Central memory CD8-positive, alpha-beta T cell (primary cell): ENCODE data around the gene ZNF571.

Experiments used
- ATAC-seq: fragments of 150-1000 bp; cut with Tn5 transposase; replicated peaks from 2 replicates; pipeline ENCODE4 v1.10.0; 2022; ENCODE audit warnings: mild to moderate bottlenecking, moderate FRiP score, moderate number of reproducible peaks; ENCODE audit not compliant: poor library complexity, severe bottlenecking; ENCODE audit errors: extremely low read depth
- DNase-seq, 2 donors: peaks; one replicate each; pipeline ENCODE4 v3.0.0; 2021; ENCODE audit warnings: low spot score in 2 of 2
- H3K27ac Mint-ChIP-seq: one replicate; pipeline ENCODE4 v1.8.0; 2022; ENCODE audit warnings: low read depth, mild to moderate bottlenecking, moderate library complexity, mixed read lengths
- H3K27me3 Mint-ChIP-seq: one replicate; pipeline ENCODE4 v1.8.0; 2022; ENCODE audit warnings: mixed read lengths
- H3K36me3 Mint-ChIP-seq: one replicate; pipeline ENCODE4 v1.8.0; 2022; ENCODE audit warnings: mild to moderate bottlenecking, moderate library complexity, mixed read lengths; ENCODE audit not compliant: insufficient read depth
- H3K4me1 Mint-ChIP-seq: one replicate; pipeline ENCODE4 v1.8.0; 2022; ENCODE audit warnings: mixed read lengths
- H3K4me3 Mint-ChIP-seq: one replicate; pipeline ENCODE4 v1.8.0; 2022; ENCODE audit warnings: mild to moderate bottlenecking, moderate library complexity, mixed read lengths
- H3K9me3 Mint-ChIP-seq: one replicate; pipeline ENCODE4 v1.8.0; 2022; ENCODE audit warnings: mixed read lengths

The ZNF571 gene

DNA sequence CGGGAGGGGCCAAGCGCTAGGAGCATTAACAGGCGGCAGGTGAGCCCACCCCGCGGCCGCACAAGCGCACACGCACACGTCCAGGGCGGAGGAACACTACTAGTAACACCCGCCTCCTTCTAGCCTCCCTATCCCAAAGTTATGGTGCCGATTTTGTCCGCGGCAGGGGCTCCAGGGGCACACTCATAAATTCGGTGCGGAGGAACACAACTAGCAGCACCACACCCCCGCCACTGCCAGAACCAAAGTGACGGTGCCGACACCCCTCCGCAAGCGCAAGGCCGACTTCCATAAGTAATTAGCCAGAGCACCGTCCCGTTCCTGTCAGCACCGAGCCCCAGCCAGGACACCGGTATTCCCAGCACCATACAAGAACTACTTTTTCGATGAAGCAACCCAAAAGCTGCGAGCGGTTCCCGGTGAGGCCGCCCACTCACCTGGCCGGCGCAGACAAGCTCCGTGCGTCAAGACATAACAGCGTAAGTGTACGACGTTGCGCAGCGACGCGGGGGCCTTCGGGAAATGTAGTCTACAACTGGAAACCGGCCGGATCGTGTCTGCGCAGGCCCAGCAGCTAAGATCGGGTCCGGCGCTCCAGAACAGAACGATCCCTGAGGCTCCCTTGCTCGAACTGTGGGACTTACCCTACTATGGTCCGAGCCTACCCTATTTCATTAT, at the start of gene ZNF571, which contains the start of gene ZNF540:
Gene ZNF571, minus strand, starts transcription at position 489 of the 678 bp plus-strand sequence. CDS start 8,116 bp downstream, outside the sequence.
Gene ZNF540, plus strand, starts transcription at position 573 of the 678 bp plus-strand sequence. CDS start 3,572 bp downstream, outside the sequence.
- Mint-ChIP-seq H3K4me1 (peaks cover 42% of the 10 kb centered on the region), H3K27me3 (no peaks in the 10 kb centered on the region), H3K9me3 (peaks cover 6% of the 10 kb centered on the region), H3K4me3 (peak within 1 kb of the TSS; percentile 93), H3K36me3 (peaks cover 23% of the 10 kb centered on the region), H3K27ac (peak within 1 kb of the TSS; percentile 99)
- DNase-seq (peak; percentile 78 to 87), ATAC-seq (peak; percentile 96)

GRCh38 chr19:37635076-37636056, 40.8 kb upstream of the ZNF571 start:
- ATAC-seq: no peak
- Mint-ChIP-seq H3K4me3 (no peak overlapping the region), H3K27ac (no peak overlapping the region), H3K9me3 (peaks cover 30% of the 10 kb centered on the region), H3K4me1 (no peaks in the 10 kb centered on the region), H3K36me3 (peaks cover 3% of the 10 kb centered on the region), H3K27me3 (no peaks in the 10 kb centered on the region)
- no peak for DNase-seq

- peaks cover 6% of the 10 kb centered on the region for H3K9me3 Mint-ChIP-seq
- H3K36me3 Mint-ChIP-seq: peaks cover 23% of the 10 kb centered on the region
- DNase-seq (peak; percentile 54 to 61), ATAC-seq (peak; percentile 49)
- H3K4me3 Mint-ChIP-seq: peak overlapping the region; percentile 93
- H3K4me1 Mint-ChIP-seq: peaks cover 42% of the 10 kb centered on the region
- H3K27ac Mint-ChIP-seq: peak overlapping the region; percentile 99
- H3K27me3 Mint-ChIP-seq: no peaks in the 10 kb centered on the region
Measured at GRCh38 chr19:37594982-37595382, 390 bp upstream of the ZNF571 start.

DNA sequence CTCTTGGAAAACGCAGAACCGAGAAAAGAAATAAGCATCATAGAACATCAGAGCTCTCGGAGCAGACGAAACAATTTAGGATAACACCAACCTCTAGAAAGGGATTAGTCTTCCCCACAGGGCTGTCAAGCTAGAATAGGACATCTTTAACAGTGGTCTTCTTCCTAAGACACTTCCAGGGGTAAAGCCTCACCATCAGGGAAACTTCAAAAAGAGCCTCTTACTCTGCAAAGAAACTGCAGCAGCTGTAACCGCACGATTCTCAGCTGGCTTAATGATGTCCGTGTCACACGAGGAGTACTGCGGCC, 642 bp downstream of the ZNF571 start:
- Mint-ChIP-seq H3K27me3 (no peaks in the 10 kb centered on the region), H3K36me3 (peaks cover 23% of the 10 kb centered on the region), H3K9me3 (peaks cover 6% of the 10 kb centered on the region), H3K4me1 (peaks cover 42% of the 10 kb centered on the region), H3K27ac (peak overlapping the region; percentile 99), H3K4me3 (peak overlapping the region; percentile 93)
- no peak for DNase-seq
- peak; percentile 44 for ATAC-seq

- Mint-ChIP-seq H3K27me3 (no peaks in the 10 kb centered on the region), H3K4me1 (no peaks in the 10 kb centered on the region), H3K36me3 (peaks cover 14% of the 10 kb centered on the region), H3K9me3 (peaks cover 22% of the 10 kb centered on the region), H3K27ac (no peak overlapping the region), H3K4me3 (no peak overlapping the region)
- DNase-seq: no peak
- ATAC-seq: no peak
Measured at GRCh38 chr19:37583340-37583739, 11.3 kb downstream of the ZNF571 start.

GRCh38 chr19:37572203-37572602, 22.4 kb downstream of the ZNF571 start:
- H3K4me3 Mint-ChIP-seq: no peak overlapping the region
- peaks cover 6% of the 10 kb centered on the region for H3K36me3 Mint-ChIP-seq
- H3K9me3 Mint-ChIP-seq: peaks cover 35% of the 10 kb centered on the region
- H3K4me1 Mint-ChIP-seq: no peaks in the 10 kb centered on the region
- no peaks in the 10 kb centered on the region for H3K27me3 Mint-ChIP-seq
- DNase-seq (no peak), ATAC-seq (no peak)
- no peak overlapping the region for H3K27ac Mint-ChIP-seq

GRCh38 chr19:37565370-37565669, 29.3 kb downstream of the ZNF571 start:
- no peak overlapping the region for H3K4me3 Mint-ChIP-seq
- H3K27ac Mint-ChIP-seq: no peak overlapping the region
- no peaks in the 10 kb centered on the region for H3K27me3 Mint-ChIP-seq
- H3K9me3 Mint-ChIP-seq: peaks cover 38% of the 10 kb centered on the region
- H3K36me3 Mint-ChIP-seq: peaks cover 10% of the 10 kb centered on the region
- H3K4me1 Mint-ChIP-seq: no peaks in the 10 kb centered on the region
- ATAC-seq (no peak), DNase-seq (no peak)

DNA sequence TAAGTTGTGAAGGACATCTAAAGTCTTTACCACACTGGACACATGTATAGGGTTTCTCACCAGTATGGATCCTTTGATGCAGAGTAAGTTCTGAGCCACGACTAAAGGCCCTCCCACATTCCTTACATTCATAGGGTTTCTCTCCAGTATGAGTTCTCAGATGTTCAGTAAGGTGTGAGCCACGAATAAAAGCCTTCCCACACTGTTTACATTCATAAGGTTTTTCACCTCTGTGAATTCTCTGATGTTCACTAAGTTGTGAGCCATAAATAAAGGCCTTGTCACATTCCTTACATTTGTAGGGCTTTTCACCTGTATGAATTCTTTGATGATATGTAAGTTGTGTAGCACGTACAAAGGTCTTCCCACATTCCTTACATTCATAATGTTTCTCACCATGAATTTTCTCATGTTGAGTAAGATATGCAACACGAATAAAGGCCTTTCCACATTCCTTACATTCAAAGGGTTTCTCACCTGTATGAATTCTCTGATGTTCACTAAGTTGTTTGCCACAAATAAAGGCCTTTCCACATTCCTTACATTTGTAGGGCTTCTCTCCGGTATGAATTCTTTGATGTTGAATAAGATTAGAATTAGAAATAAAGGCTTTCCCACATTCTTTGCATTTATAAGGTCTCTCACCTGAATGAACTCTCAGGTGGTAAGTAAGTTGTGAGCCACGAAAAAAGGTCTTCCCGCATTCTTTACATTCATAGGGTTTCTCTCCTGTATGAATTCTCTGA, 29.8 kb downstream of the ZNF571 start:
- Mint-ChIP-seq H3K27me3 (no peaks in the 10 kb centered on the region), H3K27ac (no peak overlapping the region), H3K4me3 (no peak overlapping the region), H3K9me3 (peaks cover 33% of the 10 kb centered on the region), H3K4me1 (no peaks in the 10 kb centered on the region), H3K36me3 (peaks cover 10% of the 10 kb centered on the region)
- DNase-seq: no peak
- no peak for ATAC-seq

DNA sequence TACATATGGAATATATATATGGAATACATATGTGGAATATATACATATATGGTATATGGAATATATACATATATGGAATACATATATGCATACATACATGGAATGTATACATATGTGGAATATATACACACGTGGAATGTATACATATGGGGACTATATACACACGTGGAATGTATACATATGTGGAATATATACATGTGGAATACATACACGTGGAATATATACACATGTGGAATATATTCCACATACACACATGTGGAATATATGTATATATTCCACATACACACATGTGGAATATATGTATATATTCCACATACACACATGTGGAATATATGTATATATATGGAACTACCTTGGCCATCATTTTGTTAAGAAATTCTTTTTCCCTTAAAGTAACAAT, 31.1 kb downstream of the ZNF571 start:
- no peak overlapping the region for H3K4me3 Mint-ChIP-seq
- H3K9me3 Mint-ChIP-seq: peaks cover 27% of the 10 kb centered on the region
- H3K36me3 Mint-ChIP-seq: peaks cover 6% of the 10 kb centered on the region
- no peak overlapping the region for H3K27ac Mint-ChIP-seq
- H3K4me1 Mint-ChIP-seq: no peaks in the 10 kb centered on the region
- no peak for ATAC-seq
- no peaks in the 10 kb centered on the region for H3K27me3 Mint-ChIP-seq
- no peak for DNase-seq

DNA sequence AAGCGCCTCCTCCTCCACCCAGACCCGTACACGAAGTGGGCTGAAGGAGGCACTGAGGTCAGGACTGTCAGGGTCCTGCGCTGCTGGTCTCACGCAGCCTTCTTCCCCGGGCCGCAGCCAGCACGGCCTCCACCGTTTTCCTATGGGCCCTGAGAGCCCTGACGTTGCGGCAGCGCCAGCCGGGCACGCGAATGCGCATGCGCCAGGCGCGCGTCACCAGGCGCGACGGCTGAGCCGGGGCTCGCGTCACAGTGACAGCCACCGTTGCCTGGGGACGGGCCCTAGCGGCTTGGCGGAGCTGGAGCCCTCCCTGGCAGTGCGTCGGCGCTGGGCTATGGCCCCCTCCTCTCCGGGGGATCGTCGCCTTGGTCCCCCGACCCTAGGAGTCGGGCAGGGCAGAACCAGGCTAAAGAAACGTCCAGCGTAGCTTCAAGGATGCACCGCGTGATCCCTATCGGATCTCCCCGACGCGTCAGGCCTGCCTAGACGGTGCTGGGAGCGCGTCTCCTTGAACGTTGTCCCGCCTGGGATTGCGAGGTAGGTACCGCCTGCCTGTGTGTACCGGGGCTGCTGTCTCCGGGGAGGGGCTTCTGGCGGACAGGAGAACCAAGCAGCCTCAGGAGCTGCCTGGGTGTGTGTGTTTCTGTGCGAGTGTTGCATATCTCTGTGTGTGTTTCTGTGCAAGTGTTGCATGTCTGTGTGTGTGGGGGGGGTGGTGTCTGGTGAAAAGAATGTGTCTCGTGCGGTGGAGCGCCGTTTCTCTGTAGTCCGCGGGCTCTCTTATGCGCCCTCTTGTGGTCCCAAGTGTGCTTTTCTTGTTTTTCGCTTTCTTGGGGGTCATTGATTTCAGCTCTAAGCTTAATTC, 43.2 kb downstream of the ZNF571 start:
- peak; percentile 70 for ATAC-seq
- Mint-ChIP-seq H3K9me3 (peaks cover 33% of the 10 kb centered on the region), H3K36me3 (peaks cover 10% of the 10 kb centered on the region), H3K27me3 (no peaks in the 10 kb centered on the region), H3K4me3 (peak overlapping the region; percentile 82), H3K4me1 (peaks cover 12% of the 10 kb centered on the region), H3K27ac (peak overlapping the region; percentile 88)
- peak in 1 of 2 donors; percentile 43 for DNase-seq

DNA sequence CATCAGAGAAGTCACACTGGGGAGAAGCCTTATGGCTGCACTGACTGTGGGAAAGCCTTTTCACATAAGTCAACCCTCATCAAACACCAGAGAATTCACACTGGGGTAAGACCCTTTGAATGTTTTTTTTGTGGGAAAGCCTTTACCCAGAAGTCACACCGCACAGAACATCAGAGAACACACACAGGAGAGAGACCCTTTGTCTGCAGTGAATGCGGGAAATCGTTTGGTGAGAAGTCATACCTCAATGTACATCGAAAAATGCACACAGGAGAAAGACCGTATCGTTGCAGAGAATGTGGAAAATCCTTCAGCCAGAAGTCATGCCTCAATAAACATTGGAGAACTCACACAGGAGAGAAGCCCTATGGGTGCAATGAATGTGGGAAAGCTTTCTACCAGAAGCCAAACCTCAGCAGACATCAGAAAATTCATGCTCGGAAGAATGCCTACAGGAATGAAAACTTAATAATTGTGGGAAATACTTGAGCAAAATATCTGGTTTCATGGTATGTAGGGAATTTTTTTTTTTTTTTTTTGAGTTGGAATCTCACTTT, 57.1 kb downstream of the ZNF571 start:
- Mint-ChIP-seq H3K9me3 (peaks cover 29% of the 10 kb centered on the region), H3K36me3 (peaks cover 31% of the 10 kb centered on the region), H3K4me3 (no peak overlapping the region), H3K4me1 (no peaks in the 10 kb centered on the region), H3K27me3 (no peaks in the 10 kb centered on the region), H3K27ac (no peak overlapping the region)
- ATAC-seq (no peak), DNase-seq (no peak)
